Activated B cell treated with CpG ODN at 0.5 μM for 24 hours (primary cell): Measurements from ENCODE around the gene CAMK1G. TPM values are rescaled to one million over a fixed set of nuclear protein-coding genes. Genes with fewer than 3 reads are reported as not detected.

Source experiments
- ATAC-seq: fragments of 200-7000 bp; cut with Tn5 transposase; one replicate; pipeline ENCODE4 v1.10.0; 2021; ENCODE audit warnings: low read depth, mild to moderate bottlenecking, moderate library complexity
- CTCF ChIA-PET: fragments of 350-600 bp; sonication (Branson Sonifier 250); formaldehyde crosslinking; loops from one replicate; lab custom pipeline; 2021; ENCODE audit warnings: antibody characterized with exemption; lab: Charles Lee
- POLR2A ChIA-PET: fragments of 350-600 bp; sonication (Branson Sonifier 250); formaldehyde crosslinking; loops from one replicate; lab custom pipeline; 2021; ENCODE audit warnings: antibody characterized with exemption; lab: Charles Lee
- DNase-seq: peaks from one replicate; pipeline ENCODE4 v3.0.0; 2022
- H3K27ac Mint-ChIP-seq: one replicate; pipeline ENCODE4 v1.8.0; 2020; ENCODE audit warnings: mixed read lengths
- H3K27me3 Mint-ChIP-seq: one replicate; pipeline ENCODE4 v1.8.0; 2021; ENCODE audit warnings: mixed read lengths
- H3K36me3 Mint-ChIP-seq: one replicate; pipeline ENCODE4 v1.8.0; 2021; ENCODE audit warnings: low read depth, mixed read lengths
- H3K4me1 Mint-ChIP-seq: one replicate; pipeline ENCODE4 v1.8.0; 2021; ENCODE audit warnings: mixed read lengths
- H3K4me3 Mint-ChIP-seq: one replicate; pipeline ENCODE4 v1.8.0; 2020; ENCODE audit warnings: mild to moderate bottlenecking, mixed read lengths
- H3K9me3 Mint-ChIP-seq: one replicate; pipeline ENCODE4 v1.8.0; 2020; ENCODE audit warnings: mixed read lengths
- intact Hi-C: fragments of 100-400 bp; cut with micrococcal nuclease; formaldehyde crosslinking; loops from one replicate; pipeline ENCODE4 v1.15.1; 2024
- total RNA-seq: library from RNA; stranded (reverse); gene quantifications from 2 replicates; pipeline ENCODE4 v1.2.3, GENCODE V29; 2022
- TF ChIP-seq, protein P1 (sequence below): fragments of 200-600 bp; IDR thresholded peaks from one replicate; pipeline ENCODE4 v1.8.0; 2022; ENCODE audit warnings: antibody characterized with exemption, mild to moderate bottlenecking

CAMK1G gene
- total RNA-seq, 1 donor from 2014 or later: not detected

DNA sequence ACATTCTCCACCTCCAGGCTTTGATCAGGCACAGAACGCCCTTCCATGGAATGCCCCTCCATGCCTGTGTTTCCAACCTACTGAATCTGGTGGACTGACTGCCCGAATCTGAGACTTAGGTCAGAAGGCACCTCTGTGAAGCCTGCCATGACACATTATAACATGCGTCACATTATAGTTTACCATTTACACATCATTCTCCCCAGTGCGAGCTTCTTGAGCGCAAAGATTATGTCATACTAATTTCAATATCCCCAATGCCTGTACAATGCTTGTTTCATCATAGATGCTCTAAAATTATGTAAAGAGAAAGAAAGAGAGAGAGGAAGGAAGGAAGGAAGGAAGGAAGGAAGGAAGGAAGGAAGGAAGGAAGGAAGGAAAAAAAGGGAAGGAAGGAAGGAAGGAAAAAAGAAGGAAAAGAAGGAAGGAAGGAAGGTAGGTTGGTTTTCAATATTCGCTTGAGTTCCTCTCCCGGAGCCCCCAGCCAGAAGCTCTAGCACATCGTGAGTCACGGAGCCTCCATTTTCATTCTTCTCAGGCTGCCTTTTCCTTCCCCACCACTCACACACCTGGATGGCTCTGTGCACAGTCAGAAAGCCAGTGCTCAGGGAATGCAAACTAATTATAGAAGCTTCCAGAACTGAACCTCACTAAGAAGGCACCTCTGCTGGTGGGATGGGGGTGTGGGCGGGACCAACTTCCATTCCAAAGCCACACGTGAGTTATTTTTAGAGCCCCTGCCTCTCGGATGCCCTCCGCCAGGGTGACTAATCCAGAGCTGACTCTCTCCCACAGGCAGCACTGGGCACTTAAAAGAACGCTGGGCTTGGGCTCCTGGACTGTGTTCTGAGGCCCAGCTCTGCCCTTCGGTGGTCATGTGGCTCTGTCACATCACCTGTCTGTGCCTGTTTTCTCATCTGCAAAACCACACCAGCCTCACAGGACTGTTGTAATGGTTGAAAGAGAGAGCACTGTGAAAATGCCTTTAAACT, 41.3 kb downstream of the CAMK1G start:
- Mint-ChIP-seq H3K27me3 (peaks cover 10% of the 10 kb centered on the region), H3K9me3 (no peaks in the 10 kb centered on the region), H3K36me3 (no peaks in the 10 kb centered on the region), H3K27ac (no peak overlapping the region), H3K4me1 (no peaks in the 10 kb centered on the region), H3K4me3 (no peak overlapping the region)
- CTCF ChIA-PET: interaction anchor here (0.8 to 2.3 kb wide), 6 partner anchors 10 to 63 kb away, joined by 3 to 8 read pairs (median 4); no protein-coding TSS in a partner anchor
- ATAC-seq (no peak), DNase-seq (no peak)
- intact Hi-C loops: no loop called here
- TF ChIP-seq, protein P1, sequence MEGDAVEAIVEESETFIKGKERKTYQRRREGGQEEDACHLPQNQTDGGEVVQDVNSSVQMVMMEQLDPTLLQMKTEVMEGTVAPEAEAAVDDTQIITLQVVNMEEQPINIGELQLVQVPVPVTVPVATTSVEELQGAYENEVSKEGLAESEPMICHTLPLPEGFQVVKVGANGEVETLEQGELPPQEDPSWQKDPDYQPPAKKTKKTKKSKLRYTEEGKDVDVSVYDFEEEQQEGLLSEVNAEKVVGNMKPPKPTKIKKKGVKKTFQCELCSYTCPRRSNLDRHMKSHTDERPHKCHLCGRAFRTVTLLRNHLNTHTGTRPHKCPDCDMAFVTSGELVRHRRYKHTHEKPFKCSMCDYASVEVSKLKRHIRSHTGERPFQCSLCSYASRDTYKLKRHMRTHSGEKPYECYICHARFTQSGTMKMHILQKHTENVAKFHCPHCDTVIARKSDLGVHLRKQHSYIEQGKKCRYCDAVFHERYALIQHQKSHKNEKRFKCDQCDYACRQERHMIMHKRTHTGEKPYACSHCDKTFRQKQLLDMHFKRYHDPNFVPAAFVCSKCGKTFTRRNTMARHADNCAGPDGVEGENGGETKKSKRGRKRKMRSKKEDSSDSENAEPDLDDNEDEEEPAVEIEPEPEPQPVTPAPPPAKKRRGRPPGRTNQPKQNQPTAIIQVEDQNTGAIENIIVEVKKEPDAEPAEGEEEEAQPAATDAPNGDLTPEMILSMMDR: no peak
- POLR2A ChIA-PET: interaction anchor here (0.6 kb wide), 2 partner anchors 15 to 1799 kb away, joined by 4 to 6 read pairs; no protein-coding TSS in a partner anchor

DNA sequence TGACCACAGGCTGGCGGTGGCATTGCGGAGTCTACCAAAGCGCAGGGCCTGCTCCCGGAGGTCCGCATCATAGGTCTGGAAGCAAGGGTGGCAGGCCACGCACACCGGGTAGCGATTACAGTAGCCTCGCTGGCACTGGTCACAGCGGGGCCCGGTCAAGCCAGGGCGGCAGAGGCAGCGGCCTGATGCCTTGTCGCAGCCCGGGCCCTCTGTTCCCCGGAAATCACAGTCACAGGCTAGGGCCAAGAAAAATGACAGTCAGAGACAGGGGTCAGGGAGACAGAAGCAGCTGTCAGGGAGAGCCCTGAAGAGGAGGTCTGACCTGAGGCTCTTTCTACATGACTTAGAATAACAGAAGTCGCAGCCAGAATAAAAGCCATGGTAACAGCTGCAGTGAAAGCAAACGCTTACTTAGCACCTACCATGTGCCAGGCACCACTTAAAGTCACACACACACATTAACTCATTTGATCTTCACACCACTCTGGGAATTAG, 42.3 kb downstream of the CAMK1G start:
- H3K4me3 Mint-ChIP-seq: no peak overlapping the region
- no peak for ATAC-seq
- H3K27ac Mint-ChIP-seq: no peak overlapping the region
- no peaks in the 10 kb centered on the region for H3K4me1 Mint-ChIP-seq
- DNase-seq: no peak
- H3K36me3 Mint-ChIP-seq: no peaks in the 10 kb centered on the region
- intact Hi-C loops: no loop called here
- TF ChIP-seq, protein P1: no peak
- peaks cover 10% of the 10 kb centered on the region for H3K27me3 Mint-ChIP-seq
- H3K9me3 Mint-ChIP-seq: no peaks in the 10 kb centered on the region
- ChIA-PET POLR2A (no interaction called here), CTCF (interaction anchor here (1.5 kb wide), 1 partner anchor 12 kb away, joined by 4 read pairs; no protein-coding TSS in a partner anchor)

DNA sequence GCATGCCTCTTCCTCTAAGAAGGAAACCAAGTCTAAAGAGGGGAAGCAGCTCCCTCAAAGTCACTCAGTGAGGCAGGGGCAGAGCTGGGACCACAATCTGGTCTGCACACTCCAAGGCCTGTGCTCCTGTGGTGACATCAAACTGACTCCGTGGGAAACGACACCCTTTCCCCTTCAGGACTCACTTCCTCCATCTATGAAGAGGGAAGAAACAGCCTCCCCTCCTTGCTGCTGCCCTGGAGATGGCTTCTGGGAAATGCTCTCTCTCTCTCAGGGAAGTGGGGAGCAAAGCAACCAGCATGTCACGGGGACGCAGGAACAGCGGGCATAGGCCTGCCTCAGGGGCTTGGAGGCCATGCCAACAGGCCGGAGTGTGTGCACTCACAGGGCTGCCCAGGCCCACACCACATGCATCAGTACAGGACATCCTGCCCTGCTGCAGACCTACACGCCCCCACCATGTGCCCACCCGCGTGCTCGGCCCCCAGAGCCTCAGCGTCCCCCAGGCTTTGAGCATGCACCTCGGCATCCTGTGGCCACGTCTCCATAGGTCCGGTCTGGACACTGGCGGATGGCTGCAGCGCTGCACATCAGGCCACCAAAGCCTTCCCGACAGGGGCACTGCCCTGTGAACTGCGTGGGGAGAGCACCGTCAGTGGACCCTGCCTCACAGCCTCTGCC, 43.0 kb downstream of the CAMK1G start:
- Mint-ChIP-seq H3K27me3 (peaks cover 10% of the 10 kb centered on the region), H3K9me3 (no peaks in the 10 kb centered on the region), H3K36me3 (no peaks in the 10 kb centered on the region), H3K4me1 (no peaks in the 10 kb centered on the region), H3K4me3 (no peak overlapping the region), H3K27ac (no peak overlapping the region)
- intact Hi-C loops: loop anchor here (1.0 kb wide), 4 partner anchors 24 to 67 kb away; no protein-coding TSS in a partner anchor
- ChIA-PET POLR2A (no interaction called here), CTCF (interaction anchor here (1.0 to 1.5 kb wide), 4 partner anchors 47 to 62 kb away, joined by 3 to 4 read pairs (median 4); no protein-coding TSS in a partner anchor)
- DNase-seq: no peak
- no peak for ATAC-seq
- TF ChIP-seq, protein P1: no peak

DNA sequence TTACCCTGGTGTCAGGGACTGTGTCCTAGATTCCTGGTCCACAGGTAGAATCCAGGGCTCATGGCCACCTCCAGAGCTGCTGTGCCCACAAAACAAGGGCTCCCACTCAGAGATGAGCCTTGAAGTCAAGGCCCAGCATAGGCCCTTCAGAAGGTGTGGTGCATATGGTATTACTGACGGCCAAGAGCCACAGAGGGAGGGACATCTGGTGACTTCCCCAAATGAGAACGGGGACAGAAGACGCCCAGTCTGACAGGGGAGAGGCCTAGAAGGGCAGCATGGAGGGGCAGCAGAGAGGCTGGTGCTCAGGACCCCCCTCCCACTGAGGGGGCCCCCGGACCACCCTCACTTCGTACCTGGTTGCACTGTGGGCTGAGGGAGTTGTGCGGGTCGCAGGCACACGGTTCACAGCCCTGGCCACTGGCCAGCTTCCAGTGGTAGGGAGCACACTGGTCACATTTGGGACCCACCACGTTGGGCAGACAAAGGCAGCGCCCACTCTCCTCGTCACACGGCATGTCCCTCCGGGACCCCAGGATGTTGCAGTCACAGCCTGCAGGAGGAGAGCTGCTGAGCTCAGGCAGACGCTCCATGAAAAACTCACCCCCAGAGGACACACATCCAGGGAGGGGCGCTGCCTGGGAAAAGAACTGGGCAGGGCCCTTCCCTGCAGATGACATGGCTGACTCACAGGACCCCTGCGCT, 43.7 kb downstream of the CAMK1G start:
- intact Hi-C loops: loop anchor here (1.0 kb wide), 4 partner anchors 25 to 66 kb away; no protein-coding TSS in a partner anchor
- Mint-ChIP-seq H3K9me3 (no peaks in the 10 kb centered on the region), H3K4me3 (no peak overlapping the region), H3K36me3 (no peaks in the 10 kb centered on the region), H3K27me3 (peaks cover 10% of the 10 kb centered on the region), H3K4me1 (no peaks in the 10 kb centered on the region), H3K27ac (no peak overlapping the region)
- ChIA-PET POLR2A (no interaction called here), CTCF (interaction anchor here (0.7 to 1.5 kb wide), 10 partner anchors 22 to 62 kb away, joined by 3 to 11 read pairs (median 4); partner anchors contain the start of genes CAMK1G and G0S2)
- ATAC-seq (peak; percentile 19), DNase-seq (no peak)
- TF ChIP-seq, protein P1: no peak
